Left hindlimb (tissue), 1 donor: ENCODE data around the gene TMEM116.

ENCODE experiments used
- DNase-seq: peaks from one replicate; pipeline ENCODE4 v3.0.0-alpha.2; 2018

The TMEM116 gene

DNA sequence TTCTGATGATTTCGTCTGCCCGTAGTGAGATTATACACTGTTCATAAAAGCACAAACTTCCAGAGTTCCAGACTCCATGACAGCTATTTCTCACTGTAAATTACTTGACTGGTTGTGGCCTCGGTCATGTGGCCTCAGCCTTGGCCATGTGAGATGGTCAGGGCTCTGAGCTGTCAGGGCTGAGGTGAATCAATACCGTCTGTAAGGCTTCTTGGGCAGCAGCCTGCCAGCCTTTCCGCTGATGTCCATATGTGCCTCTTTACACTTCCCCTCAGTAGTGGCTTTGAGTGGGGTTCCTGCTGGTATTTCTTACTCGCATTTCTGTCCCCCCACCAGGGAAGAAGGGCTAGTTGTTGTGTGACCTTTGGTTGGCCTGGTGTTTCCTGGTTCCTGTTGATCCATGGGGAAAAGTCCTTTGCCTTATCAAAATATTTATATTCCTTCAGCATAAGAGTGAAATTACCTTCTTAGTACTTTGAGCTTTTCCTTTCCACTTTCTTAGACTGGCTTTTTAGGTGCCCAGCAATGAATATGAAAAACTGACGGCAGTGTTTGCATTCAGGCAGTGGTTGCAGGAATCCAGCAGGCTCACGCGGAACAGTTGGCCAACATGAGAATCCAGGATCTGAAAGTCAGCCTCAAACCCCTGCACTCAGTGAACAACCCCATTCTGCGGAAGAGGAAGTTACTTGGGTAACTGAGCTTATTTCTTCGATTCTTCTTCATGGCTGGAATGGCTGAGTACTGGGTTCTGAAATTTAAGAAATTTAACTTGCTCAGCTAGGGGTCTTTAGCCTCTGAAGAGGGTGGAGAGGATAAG, 124.8 kb downstream of the TMEM116 start:
- no peak for DNase-seq

DNA sequence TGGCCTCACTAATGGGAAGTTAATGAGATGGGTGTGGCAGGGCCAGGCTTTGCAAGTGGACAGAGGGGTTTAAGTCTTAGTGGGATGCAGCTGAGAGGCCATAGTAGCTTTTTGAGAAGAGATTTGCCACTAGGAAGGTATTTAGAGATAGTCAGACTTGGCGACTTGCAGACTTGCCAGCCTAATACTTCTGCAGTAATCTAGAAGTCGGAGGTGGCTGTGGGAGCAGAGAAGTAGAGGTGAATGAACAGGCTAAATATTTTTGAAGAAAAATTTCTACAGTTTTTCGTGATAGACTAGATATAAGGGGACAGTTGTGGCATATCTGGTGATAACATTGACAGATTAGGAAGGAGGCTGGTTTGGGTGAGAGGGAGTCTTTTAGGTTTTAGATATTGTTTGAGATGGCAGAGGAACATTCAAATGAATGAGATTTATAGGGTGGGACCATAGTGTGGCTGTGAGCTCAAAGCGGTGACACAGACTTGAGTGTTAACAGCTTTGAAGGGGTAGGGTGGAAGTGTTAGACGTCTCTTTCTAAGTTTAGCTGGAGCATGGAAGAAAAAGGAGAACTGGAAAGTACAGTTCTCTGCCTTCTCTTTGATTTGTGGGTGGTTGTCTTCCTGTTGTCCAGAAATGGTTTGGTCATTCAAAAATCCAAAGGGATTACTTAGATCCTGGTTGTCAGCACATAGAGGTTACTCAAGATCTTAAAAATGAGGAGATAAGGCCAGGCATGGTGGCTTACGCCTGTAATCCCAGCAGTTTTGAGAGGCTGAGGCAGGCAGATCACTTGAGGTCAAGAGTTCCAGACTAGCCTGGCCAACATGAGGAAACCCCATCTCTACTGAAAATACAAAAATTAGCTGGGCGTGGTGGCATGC, 126.1 kb downstream of the TMEM116 start:
- no peak for DNase-seq

DNA sequence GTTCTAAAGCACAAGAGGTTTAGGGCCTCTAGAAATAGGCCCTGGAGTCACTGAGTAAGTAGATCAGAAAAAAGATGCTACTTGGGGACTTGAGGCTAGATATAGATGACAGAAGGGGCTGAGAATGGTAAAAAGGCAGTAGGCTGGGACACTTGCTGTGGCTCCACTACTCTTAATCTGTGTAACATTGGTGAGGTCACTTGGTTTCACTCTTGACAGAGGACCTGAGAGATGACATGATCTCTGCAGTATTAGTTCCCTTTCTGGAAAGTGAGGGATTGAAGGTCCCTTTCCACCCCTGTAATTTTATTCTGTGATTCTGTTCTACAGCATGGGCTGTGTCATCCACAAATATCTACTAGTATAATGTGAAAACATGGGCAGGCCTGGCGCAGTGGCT, 131.2 kb downstream of the TMEM116 start:
- DNase-seq = no peak
